Hematopoietic multipotent progenitor cell treated with erythropoietin and hydrocortisone succinate and interleukin-3 and kit ligand, for 15 days (in vitro differentiated cells): Measurements from ENCODE around the gene CSKMT.
A peak's percentile ranks its signal among the peaks of the same experiment; 100 is the strongest.
"Not testable (repeated sequence)": the region's sequence is repeated elsewhere in the genome, so short reads cannot be mapped to it uniquely, and the experiment has no call there.

ENCODE experiments used
- DNase-seq: peaks from one replicate; pipeline ENCODE4 v3.0.0-alpha.2; 2015; ENCODE audit warnings: low spot score

Gene CSKMT

GRCh38 chr11:62656796-62657429 is 8.2 kb upstream of the CSKMT start:
- no peak for DNase-seq

- no peak for DNase-seq
These were observed 572 bp upstream of the CSKMT start for GRCh38 chr11:62664405-62665074.

- DNase-seq, result no peak
These were observed 617 bp downstream of the CSKMT start for GRCh38 chr11:62665599-62666258.

GRCh38 chr11:62666259-62666926 is 1.3 kb downstream of the CSKMT start:
- DNase-seq, result no peak

- DNase-seq, result no peak
These were observed 2.3 kb downstream of the CSKMT start for GRCh38 chr11:62667460-62667859.

- peak; percentile 17 for DNase-seq
These were observed 4.5 kb downstream of the CSKMT start for GRCh38 chr11:62669420-62670161.

GRCh38 chr11:62671236-62671607 is 6.1 kb downstream of the CSKMT start:
- no peak for DNase-seq

GRCh38 chr11:62671608-62672389 is 6.7 kb downstream of the CSKMT start, which contains the start of the genes LBHD1 and UQCC3:
TSS of gene LBHD1 (minus strand) at chr11:62672267. CDS start at chr11:62670031, 2,236 bp downstream.
TSS of gene UQCC3 (plus strand) at chr11:62671673. CDS start at chr11:62671746, 73 bp downstream.
- DNase-seq, result peak; percentile 83

GRCh38 chr11:62673196-62673525 is 8.0 kb downstream of the CSKMT start:
- no peak for DNase-seq

GRCh38 chr11:62675415-62675814 is 10.3 kb downstream of the CSKMT start:
- not testable (repeated sequence) for DNase-seq

GRCh38 chr11:62676698-62677097 is 11.6 kb downstream of the CSKMT start:
- no peak for DNase-seq

GRCh38 chr11:62677156-62677555 is 12.0 kb downstream of the CSKMT start:
- no peak for DNase-seq

GRCh38 chr11:62677714-62678113 is 12.6 kb downstream of the CSKMT start:
- DNase-seq, result no peak

GRCh38 chr11:62678433-62678769 is 13.3 kb downstream of the CSKMT start:
- DNase-seq, result no peak

GRCh38 chr11:62678770-62679696 is 13.9 kb downstream of the CSKMT start, which contains the start of gene UBXN1:
TSS of gene UBXN1 (minus strand) at chr11:62679073. CDS start at chr11:62678923, 150 bp downstream.
- peak; percentile 85 for DNase-seq

GRCh38 chr11:62680825-62681240 is 15.7 kb downstream of the CSKMT start:
- peak; percentile 60 for DNase-seq

- no peak for DNase-seq
These were observed 17.4 kb downstream of the CSKMT start for GRCh38 chr11:62682518-62682917.

- DNase-seq, result no peak
These were observed 22.6 kb downstream of the CSKMT start for GRCh38 chr11:62687508-62688396.

- no peak for DNase-seq
These were observed 23.4 kb downstream of the CSKMT start for GRCh38 chr11:62688491-62688890.
